Measurements from ENCODE around the gene MKS1. TPM values are rescaled to one million over a fixed set of nuclear protein-coding genes. Genes with fewer than 3 reads are reported as not detected.

Gene MKS1
- total RNA-seq, 1 experiment from 2014 or later, result 28.6 TPM

- Mint-ChIP-seq H3K4me1 (ENCODE audit: low read depth, unreplicated experiment) (no peaks in the 10 kb centered on the region), H3K4me3 (ENCODE audit: unreplicated experiment) (no peak overlapping the region), H3K27me3 (ENCODE audit: insufficient read depth, unreplicated experiment) (peaks cover 43% of the 10 kb centered on the region), H3K36me3 (ENCODE audit: insufficient read depth, unreplicated experiment) (no peaks in the 10 kb centered on the region), H3K27ac (ENCODE audit: unreplicated experiment) (no peak overlapping the region), H3K9me3 (ENCODE audit: unreplicated experiment) (no peaks in the 10 kb centered on the region)
- no peak for TF ChIP-seq CTCF (IDR thresholded peaks at IDR 0.05; ENCODE audit: insufficient read depth in 1 of 2, low read depth in 1 of 2, low read length in 1 of 2, severe bottlenecking in 1 of 2, unreplicated experiment in 1 of 2)
- BruUV-seq (replicated peaks), result no TSS peak
- Histone ChIP-seq H3K4me3 (ENCODE audit: low read depth, low read length) (no peak overlapping the region), H3K4me1 (no peaks in the 10 kb centered on the region), H3K27me3 (replicated peaks; ENCODE audit: control insufficient read depth, insufficient read depth, low read length) (peaks cover 2% of the 10 kb centered on the region; the same call in 1 of the 2 replicates), H3K9me3 (no peaks in the 10 kb centered on the region), H3K36me3 (ENCODE audit: control insufficient read depth, insufficient read depth, low read length) (no peaks in the 10 kb centered on the region)
- CTCF ChIA-PET, result no interaction called here
- intact Hi-C loops (cut with micrococcal nuclease; ENCODE audit: unreplicated experiment), result no loop called here
- DNase-seq, result no peak
- POLR2A ChIA-PET, result interaction anchor here (0.6 kb wide), 1 partner anchor 71 kb away, joined by 5 read pairs; no protein-coding TSS in a partner anchor
These were observed 45.5 kb upstream of the MKS1 start for GRCh38 chr17:58264407-58265103.

GRCh38 chr17:58263773-58264172 is 44.7 kb upstream of the MKS1 start:
- Mint-ChIP-seq H3K27me3 (ENCODE audit: insufficient read depth, unreplicated experiment) (peaks cover 50% of the 10 kb centered on the region), H3K27ac (ENCODE audit: unreplicated experiment) (no peak overlapping the region), H3K9me3 (ENCODE audit: unreplicated experiment) (no peaks in the 10 kb centered on the region), H3K4me1 (ENCODE audit: low read depth, unreplicated experiment) (no peaks in the 10 kb centered on the region), H3K4me3 (ENCODE audit: unreplicated experiment) (no peak overlapping the region), H3K36me3 (ENCODE audit: insufficient read depth, unreplicated experiment) (no peaks in the 10 kb centered on the region)
- H3K4me1 ChIP-seq, result no peaks in the 10 kb centered on the region
- intact Hi-C loops (cut with micrococcal nuclease; ENCODE audit: unreplicated experiment), result no loop called here
- no peak for DNase-seq
- no peak overlapping the region for H3K4me3 ChIP-seq (ENCODE audit: low read depth, low read length)
- CTCF ChIA-PET, result no interaction called here
- TF ChIP-seq CTCF (IDR thresholded peaks at IDR 0.05; ENCODE audit: insufficient read depth in 1 of 2, low read depth in 1 of 2, low read length in 1 of 2, severe bottlenecking in 1 of 2, unreplicated experiment in 1 of 2), result no peak
- BruUV-seq (replicated peaks), result no TSS peak
- H3K36me3 ChIP-seq (ENCODE audit: control insufficient read depth, insufficient read depth, low read length), result no peaks in the 10 kb centered on the region
- no peaks in the 10 kb centered on the region for H3K9me3 ChIP-seq
- POLR2A ChIA-PET, result no interaction called here
- H3K27me3 ChIP-seq (replicated peaks; ENCODE audit: control insufficient read depth, insufficient read depth, low read length), result peaks cover 2% of the 10 kb centered on the region; the same call in 1 of the 2 replicates

- POLR2A ChIA-PET, result no interaction called here
These were observed 43.1 kb upstream of the MKS1 start for GRCh38 chr17:58262149-58262548.

More at GRCh38 chr17:58262149-58262548, 43.1 kb upstream of the MKS1 start:
- no peak overlapping the region for H3K4me3 ChIP-seq (ENCODE audit: low read depth, low read length)
- peak in 1 of 2 experiments; percentile 10 for DNase-seq
- no peaks in the 10 kb centered on the region for H3K36me3 Mint-ChIP-seq (ENCODE audit: insufficient read depth, unreplicated experiment)
- intact Hi-C loops (cut with micrococcal nuclease; ENCODE audit: unreplicated experiment), result no loop called here
- no peak overlapping the region for H3K4me3 Mint-ChIP-seq (ENCODE audit: unreplicated experiment)
- H3K36me3 ChIP-seq (ENCODE audit: control insufficient read depth, insufficient read depth, low read length), result no peaks in the 10 kb centered on the region
- H3K27me3 ChIP-seq (replicated peaks; ENCODE audit: control insufficient read depth, insufficient read depth, low read length), result peaks cover 2% of the 10 kb centered on the region; the same call in 1 of the 2 replicates
- H3K9me3 ChIP-seq, result no peaks in the 10 kb centered on the region
- H3K4me1 ChIP-seq, result no peaks in the 10 kb centered on the region
- CTCF ChIA-PET, result no interaction called here
- peaks cover 53% of the 10 kb centered on the region for H3K27me3 Mint-ChIP-seq (ENCODE audit: insufficient read depth, unreplicated experiment)
- no peak for TF ChIP-seq CTCF (IDR thresholded peaks at IDR 0.05; ENCODE audit: insufficient read depth in 1 of 2, low read depth in 1 of 2, low read length in 1 of 2, severe bottlenecking in 1 of 2, unreplicated experiment in 1 of 2)
- BruUV-seq (replicated peaks), result no TSS peak
- no peak overlapping the region for H3K27ac Mint-ChIP-seq (ENCODE audit: unreplicated experiment)
- no peaks in the 10 kb centered on the region for H3K4me1 Mint-ChIP-seq (ENCODE audit: low read depth, unreplicated experiment)
- no peaks in the 10 kb centered on the region for H3K9me3 Mint-ChIP-seq (ENCODE audit: unreplicated experiment)
